OCI-LY3 (cell line): ENCODE results near the gene BCAP29.

Source experiments
- H2AFZ ChIP-seq: fragments of 200-600, 300-600 bp; shearing (Covaris generic); 2 replicates; pipeline ENCODE4 v1.6.0; 2014; ENCODE audit warnings: antibody characterized with exemption, low read depth, low read length
- H3K27ac ChIP-seq: fragments of 200-600, 300-600 bp; sonication (generic); 2 replicates; pipeline ENCODE4 v1.5.1; 2014; ENCODE audit warnings: mild to moderate bottlenecking, low read length, moderate library complexity, mixed read lengths
- H3K27me3 ChIP-seq: fragments of 200-600, 300-600 bp; sonication (generic); 2 replicates; pipeline ENCODE4 v1.6.1; 2014; ENCODE audit warnings: low read depth, low read length, mixed read lengths
- H3K36me3 ChIP-seq: fragments of 200-600, 300-600 bp; sonication (generic); replicated peaks from 2 replicates; pipeline ENCODE3; 2014; ENCODE audit warnings: low read depth, low read length, mixed read lengths
- H3K4me1 ChIP-seq: fragments of 300-600, 200-600 bp; sonication (generic); 2 replicates; pipeline ENCODE4 v1.6.1; 2014; ENCODE audit warnings: low read length, mixed read lengths
- H3K4me2 ChIP-seq: fragments of 200-600, 300-600 bp; sonication (generic); 2 replicates; pipeline ENCODE4 v1.6.1; 2014; ENCODE audit warnings: low read length, mixed read lengths
- H3K4me3 ChIP-seq: fragments of 300-600, 200-600 bp; sonication (generic); 2 replicates; pipeline ENCODE4 v1.5.1; 2014; ENCODE audit warnings: antibody characterized with exemption, mild to moderate bottlenecking, low read length, moderate library complexity
- H3K79me2 ChIP-seq: fragments of 300-600, 200-600 bp; shearing (Covaris generic); 2 replicates; pipeline ENCODE4 v1.6.1; 2014; ENCODE audit warnings: mild to moderate bottlenecking, low read length, mixed read lengths
- H3K9ac ChIP-seq: fragments of 300-600, 200-600 bp; shearing (Covaris generic); 2 replicates; pipeline ENCODE4 v1.6.0; 2014; ENCODE audit warnings: mild to moderate bottlenecking, low read length, moderate library complexity
- H3K9me3 ChIP-seq: fragments of 200-600, 300-600 bp; shearing (Covaris generic); 2 replicates; pipeline ENCODE4 v1.6.1; 2014; ENCODE audit warnings: low read length, mixed read lengths; ENCODE audit not compliant: insufficient read depth
- H4K20me1 ChIP-seq: fragments of 200-600, 300-600 bp; sonication (generic); 2 replicates; pipeline ENCODE4 v1.6.1; 2016; ENCODE audit warnings: low read length, mixed read lengths; ENCODE audit not compliant: insufficient read depth
- CTCF ChIP-seq: fragments of 200-600, 300-600 bp; sonication (generic); IDR thresholded peaks from 2 replicates; pipeline ENCODE4 v1.5.1; 2014; ENCODE audit warnings: antibody characterized with exemption, low read length, low read depth
- EZH2phosphoT487 ChIP-seq: fragments of 200-600 bp; shearing (Covaris generic); IDR thresholded peaks from 2 replicates; pipeline ENCODE4 v1.6.1; 2018; ENCODE audit warnings: antibody characterized with exemption, mixed run types, low read depth

The BCAP29 gene

GRCh38 chr7:107588529-107589130 lies 8.6 kb downstream of the BCAP29 start:
- no peaks in the 10 kb centered on the region for H3K36me3 ChIP-seq
- no peak overlapping the region for H3K4me2 ChIP-seq
- no peak for TF ChIP-seq CTCF
- TF ChIP-seq EZH2phosphoT487, result no peak
- H3K9me3 ChIP-seq, result no peaks in the 10 kb centered on the region
- no peak overlapping the region for H3K27ac ChIP-seq
- H4K20me1 ChIP-seq, result no peaks in the 10 kb centered on the region
- no peak overlapping the region for H3K4me3 ChIP-seq
- no peaks in the 10 kb centered on the region for H3K79me2 ChIP-seq
- no peaks in the 10 kb centered on the region for H3K27me3 ChIP-seq
- H3K9ac ChIP-seq, result no peak overlapping the region
- H2AFZ ChIP-seq, result no peak overlapping the region
- H3K4me1 ChIP-seq, result no peaks in the 10 kb centered on the region

- no peak overlapping the region for H3K9ac ChIP-seq
- H3K9me3 ChIP-seq, result no peaks in the 10 kb centered on the region
- no peak overlapping the region for H3K4me2 ChIP-seq
- H3K4me1 ChIP-seq, result no peaks in the 10 kb centered on the region
- no peak for TF ChIP-seq CTCF
- no peak for TF ChIP-seq EZH2phosphoT487
- no peaks in the 10 kb centered on the region for H3K79me2 ChIP-seq
- H3K4me3 ChIP-seq, result no peak overlapping the region
- no peaks in the 10 kb centered on the region for H3K27me3 ChIP-seq
- no peak overlapping the region for H3K27ac ChIP-seq
- no peaks in the 10 kb centered on the region for H4K20me1 ChIP-seq
- H2AFZ ChIP-seq, result no peak overlapping the region
- no peaks in the 10 kb centered on the region for H3K36me3 ChIP-seq
Measured at GRCh38 chr7:107591421-107591820, 11.4 kb downstream of the BCAP29 start.

- H3K4me3 ChIP-seq, result no peak overlapping the region
- no peak overlapping the region for H3K27ac ChIP-seq
- H3K79me2 ChIP-seq, result no peaks in the 10 kb centered on the region
- no peak overlapping the region for H3K9ac ChIP-seq
- H3K4me1 ChIP-seq, result no peaks in the 10 kb centered on the region
- H3K27me3 ChIP-seq, result no peaks in the 10 kb centered on the region
- no peak for TF ChIP-seq EZH2phosphoT487
- TF ChIP-seq CTCF, result no peak
- H3K36me3 ChIP-seq, result no peaks in the 10 kb centered on the region
- no peak overlapping the region for H2AFZ ChIP-seq
- H4K20me1 ChIP-seq, result no peaks in the 10 kb centered on the region
- no peak overlapping the region for H3K4me2 ChIP-seq
- H3K9me3 ChIP-seq, result no peaks in the 10 kb centered on the region
Measured at GRCh38 chr7:107592361-107593024, 12.4 kb downstream of the BCAP29 start.

GRCh38 chr7:107593025-107593410 lies 13.0 kb downstream of the BCAP29 start:
- Histone ChIP-seq H3K4me1 (no peaks in the 10 kb centered on the region), H3K36me3 (no peaks in the 10 kb centered on the region), H3K27ac (no peak overlapping the region), H3K9me3 (no peaks in the 10 kb centered on the region), H3K27me3 (no peaks in the 10 kb centered on the region), H2AFZ (no peak overlapping the region), H3K4me2 (no peak overlapping the region), H3K9ac (no peak overlapping the region), H3K4me3 (no peak overlapping the region), H4K20me1 (no peaks in the 10 kb centered on the region), H3K79me2 (no peaks in the 10 kb centered on the region)
- TF ChIP-seq EZH2phosphoT487 (no peak), CTCF (no peak)
